Mesothelial cell of epicardium (in vitro differentiated cells): ENCODE measurements around the gene RAD50. TPM values are rescaled to one million over a fixed set of nuclear protein-coding genes. Genes with fewer than 3 reads are reported as not detected.

ENCODE experiments used
- DNase-seq, 2 experiments: peaks; one replicate each; pipeline ENCODE4 v3.0.0; 2021; ENCODE audit warnings: low spot score in 2 of 2; ENCODE audit not compliant: unreplicated experiment in 2 of 2
- H3K27ac Mint-ChIP-seq: 2 replicates; pipeline ENCODE4 v1.8.0; 2021; ENCODE audit warnings: mixed read lengths
- H3K27me3 Mint-ChIP-seq: 2 replicates; pipeline ENCODE4 v1.8.0; 2021; ENCODE audit warnings: low read depth, mixed read lengths
- H3K36me3 Mint-ChIP-seq: 2 replicates; pipeline ENCODE4 v1.8.0; 2021; ENCODE audit warnings: mixed read lengths
- H3K4me1 Mint-ChIP-seq: 2 replicates; pipeline ENCODE4 v1.8.0; 2021; ENCODE audit warnings: mixed read lengths
- H3K4me3 Mint-ChIP-seq: 2 replicates; pipeline ENCODE4 v1.8.0; 2021; ENCODE audit warnings: mild to moderate bottlenecking, moderate library complexity, mixed read lengths
- H3K9me3 Mint-ChIP-seq: 2 replicates; pipeline ENCODE4 v1.8.0; 2021; ENCODE audit warnings: mixed read lengths
- total RNA-seq: library from RNA; stranded (reverse); gene quantifications from 3 replicates; pipeline ENCODE4 v1.2.1, GENCODE V29; 2021
- TF ChIP-seq, protein P1 (sequence below): fragments of 200-600 bp; sonication (generic); IDR thresholded peaks from one replicate; pipeline ENCODE4 v1.5.0; 2021; ENCODE audit warnings: antibody characterized with exemption; ENCODE audit not compliant: unreplicated experiment

Gene RAD50
- total RNA-seq, 1 donor from 2014 or later, result 50.3 TPM

DNA sequence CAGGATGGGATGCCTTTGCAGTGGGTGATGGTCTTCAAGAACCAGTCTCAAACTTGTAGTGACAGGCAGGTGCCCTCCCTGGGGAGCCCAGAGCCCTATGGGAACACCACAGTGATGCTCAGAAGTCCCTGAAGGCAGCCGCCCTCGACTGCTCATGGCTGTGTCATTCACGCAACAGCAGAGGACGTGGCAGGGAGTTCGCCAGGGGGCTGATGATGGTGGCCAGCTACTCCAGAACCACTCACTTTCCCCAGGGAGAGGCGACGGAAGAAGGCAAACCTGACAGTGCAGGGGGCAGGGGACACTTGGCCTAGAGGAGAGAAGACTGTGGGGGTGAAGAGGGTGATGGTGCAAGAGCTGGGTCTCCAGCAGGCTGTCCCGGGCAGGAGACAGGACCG lies 105.2 kb downstream of the RAD50 start:
- H3K9me3 Mint-ChIP-seq, result no peaks in the 10 kb centered on the region
- H3K4me1 Mint-ChIP-seq, result peaks cover 30% of the 10 kb centered on the region
- H3K4me3 Mint-ChIP-seq, result no peak overlapping the region
- no peaks in the 10 kb centered on the region for H3K36me3 Mint-ChIP-seq
- peaks cover 16% of the 10 kb centered on the region for H3K27me3 Mint-ChIP-seq
- no peak overlapping the region for H3K27ac Mint-ChIP-seq
- DNase-seq, result no peak
- TF ChIP-seq, protein P1, sequence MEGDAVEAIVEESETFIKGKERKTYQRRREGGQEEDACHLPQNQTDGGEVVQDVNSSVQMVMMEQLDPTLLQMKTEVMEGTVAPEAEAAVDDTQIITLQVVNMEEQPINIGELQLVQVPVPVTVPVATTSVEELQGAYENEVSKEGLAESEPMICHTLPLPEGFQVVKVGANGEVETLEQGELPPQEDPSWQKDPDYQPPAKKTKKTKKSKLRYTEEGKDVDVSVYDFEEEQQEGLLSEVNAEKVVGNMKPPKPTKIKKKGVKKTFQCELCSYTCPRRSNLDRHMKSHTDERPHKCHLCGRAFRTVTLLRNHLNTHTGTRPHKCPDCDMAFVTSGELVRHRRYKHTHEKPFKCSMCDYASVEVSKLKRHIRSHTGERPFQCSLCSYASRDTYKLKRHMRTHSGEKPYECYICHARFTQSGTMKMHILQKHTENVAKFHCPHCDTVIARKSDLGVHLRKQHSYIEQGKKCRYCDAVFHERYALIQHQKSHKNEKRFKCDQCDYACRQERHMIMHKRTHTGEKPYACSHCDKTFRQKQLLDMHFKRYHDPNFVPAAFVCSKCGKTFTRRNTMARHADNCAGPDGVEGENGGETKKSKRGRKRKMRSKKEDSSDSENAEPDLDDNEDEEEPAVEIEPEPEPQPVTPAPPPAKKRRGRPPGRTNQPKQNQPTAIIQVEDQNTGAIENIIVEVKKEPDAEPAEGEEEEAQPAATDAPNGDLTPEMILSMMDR, result no peak

DNA sequence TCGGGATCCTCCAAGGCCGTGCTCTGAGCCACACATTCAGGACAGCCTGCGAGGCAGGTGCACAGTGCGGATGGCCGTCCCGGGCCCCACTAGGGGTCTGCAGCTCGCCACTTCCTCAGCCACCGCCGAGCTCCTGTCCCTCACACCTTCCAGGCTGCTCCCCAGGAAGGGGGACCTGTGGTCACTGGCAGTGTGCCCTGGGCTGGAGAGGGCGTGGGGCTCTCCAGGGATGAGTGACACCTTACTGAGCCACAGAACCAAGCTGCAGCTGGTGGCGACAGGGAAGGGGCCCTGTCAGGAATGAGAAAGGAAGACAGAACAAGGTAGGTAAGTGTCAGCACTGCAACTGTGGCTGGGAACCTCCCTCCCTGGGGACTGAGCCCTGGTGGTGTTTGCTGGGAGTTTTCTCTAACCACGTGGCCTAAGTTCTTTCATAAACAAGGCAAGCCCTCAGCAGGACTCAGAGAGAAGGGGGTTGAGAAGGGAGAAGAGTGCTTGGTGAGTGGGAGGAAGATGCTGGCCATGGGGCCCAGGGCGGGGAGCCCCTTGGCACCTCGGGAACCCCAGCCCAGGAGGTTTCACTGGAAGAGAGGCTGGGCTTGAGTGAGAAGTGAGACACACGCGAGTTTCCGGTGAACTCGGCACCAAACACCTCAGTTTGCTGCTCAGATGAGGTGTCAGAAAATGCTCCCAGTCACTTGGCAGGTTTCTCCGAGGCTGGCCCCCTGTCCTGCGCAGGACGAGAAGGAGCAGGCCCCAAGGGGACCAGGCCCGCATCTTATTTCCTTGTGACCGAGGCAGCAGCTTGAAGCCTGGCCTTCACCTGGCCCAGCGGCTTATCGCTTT lies 106.4 kb downstream of the RAD50 start:
- peaks cover 5% of the 10 kb centered on the region for H3K27me3 Mint-ChIP-seq
- H3K27ac Mint-ChIP-seq, result no peak overlapping the region
- TF ChIP-seq, protein P1, result no peak
- DNase-seq, result no peak
- H3K4me3 Mint-ChIP-seq, result no peak overlapping the region
- H3K36me3 Mint-ChIP-seq, result no peaks in the 10 kb centered on the region
- H3K4me1 Mint-ChIP-seq, result peaks cover 30% of the 10 kb centered on the region
- no peaks in the 10 kb centered on the region for H3K9me3 Mint-ChIP-seq

DNA sequence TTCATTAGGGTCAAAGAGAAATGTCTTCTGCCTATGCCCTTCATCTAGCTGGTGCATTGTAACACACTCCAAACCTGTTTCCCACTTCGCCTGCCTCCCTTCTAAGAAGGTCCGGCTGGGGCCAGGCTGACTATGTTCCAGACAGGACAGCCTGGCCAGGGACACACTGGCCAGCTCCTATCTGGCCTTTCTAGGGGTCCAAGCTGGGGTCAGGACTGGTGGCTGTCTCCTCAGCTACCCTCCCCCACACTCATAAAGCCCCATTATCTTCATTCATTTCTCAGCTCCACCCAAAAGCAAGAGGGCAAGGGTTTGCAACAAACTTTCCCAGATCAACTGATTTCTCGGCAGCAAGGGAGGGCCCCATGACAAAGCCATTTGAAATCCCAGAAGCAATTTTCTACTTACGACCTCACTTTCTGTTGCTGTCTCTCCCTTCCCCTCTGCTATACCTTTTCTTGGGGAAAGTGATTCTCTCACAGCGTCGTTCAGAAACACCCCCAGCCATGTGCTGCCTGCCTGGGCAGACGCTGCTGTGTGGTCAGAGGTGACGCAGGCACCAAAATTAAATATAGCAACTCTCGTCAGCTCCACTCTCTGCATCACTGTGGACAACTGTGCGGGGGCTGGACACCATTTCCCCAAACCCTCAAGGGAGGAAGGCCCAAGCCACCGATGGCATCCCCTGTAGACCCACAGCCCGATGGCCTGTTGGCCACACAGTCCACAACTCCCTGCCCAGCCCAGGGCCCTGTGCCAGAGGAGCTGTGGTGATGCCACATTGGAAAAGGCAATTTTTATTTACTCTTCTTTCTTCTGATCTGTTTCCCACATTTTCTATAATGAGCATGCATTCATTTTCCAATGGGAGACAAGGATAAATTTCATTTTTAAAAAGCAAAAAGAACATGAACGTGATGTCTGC lies 107.3 kb downstream of the RAD50 start:
- no peak for DNase-seq
- H3K27me3 Mint-ChIP-seq, result peaks cover 2% of the 10 kb centered on the region
- H3K9me3 Mint-ChIP-seq, result no peaks in the 10 kb centered on the region
- peak overlapping the region; percentile 13 for H3K27ac Mint-ChIP-seq
- TF ChIP-seq, protein P1, result no peak
- no peak overlapping the region for H3K4me3 Mint-ChIP-seq
- H3K4me1 Mint-ChIP-seq, result peaks cover 30% of the 10 kb centered on the region
- H3K36me3 Mint-ChIP-seq, result no peaks in the 10 kb centered on the region

DNA sequence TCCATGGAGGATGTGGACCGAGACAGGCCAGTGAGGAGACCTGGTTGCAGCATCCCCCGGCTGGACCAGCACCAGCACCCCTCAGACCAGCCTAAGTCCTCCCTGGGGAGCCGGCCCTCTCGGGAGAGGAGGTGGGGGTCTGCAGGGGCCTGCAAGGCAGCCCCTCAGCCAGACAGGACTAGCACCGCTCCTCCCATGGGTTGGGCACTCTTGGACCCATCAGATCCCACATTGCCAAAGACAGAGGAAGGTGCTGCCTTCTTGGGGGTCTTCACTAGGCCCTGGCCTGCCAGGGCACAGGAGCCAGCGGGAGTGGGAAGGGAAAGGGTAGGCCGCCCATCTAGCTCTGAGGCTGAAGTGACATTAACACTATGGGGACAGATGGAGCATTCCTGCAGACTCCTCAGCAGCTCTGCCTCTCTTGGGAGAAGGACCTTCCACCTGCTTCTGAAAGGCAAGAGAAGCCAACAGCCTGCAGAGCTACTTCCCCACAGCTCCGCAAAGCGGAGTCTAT lies 108.0 kb downstream of the RAD50 start:
- Mint-ChIP-seq H3K4me3 (no peak overlapping the region), H3K36me3 (no peaks in the 10 kb centered on the region), H3K27me3 (peaks cover 2% of the 10 kb centered on the region), H3K9me3 (no peaks in the 10 kb centered on the region), H3K4me1 (peaks cover 30% of the 10 kb centered on the region), H3K27ac (no peak overlapping the region)
- TF ChIP-seq, protein P1, result no peak
- DNase-seq, result no peak

DNA sequence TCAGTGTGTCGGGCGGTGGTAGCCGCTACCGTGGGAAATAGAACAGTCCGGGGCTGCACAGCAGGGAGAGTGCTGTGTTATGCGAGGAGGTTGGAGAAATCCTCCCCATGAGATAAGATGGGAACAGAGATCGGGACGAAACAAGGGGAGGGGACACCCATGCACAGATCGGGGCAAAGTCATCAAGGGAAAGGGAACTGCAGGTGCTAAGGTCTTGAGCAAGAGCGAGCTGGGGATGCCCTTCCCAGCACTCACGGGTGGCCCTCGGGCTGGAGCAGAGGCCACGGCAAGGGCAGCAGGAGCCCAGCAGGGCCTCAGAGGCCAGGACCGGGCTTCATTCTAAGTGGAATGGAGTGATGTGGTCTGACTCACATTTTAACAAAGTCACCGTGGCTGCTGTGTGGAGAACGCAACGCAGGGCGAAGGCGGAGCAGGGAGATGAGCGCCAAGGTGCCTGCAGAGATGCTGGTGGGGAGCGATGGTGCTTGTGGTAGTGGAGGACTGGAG lies 108.8 kb downstream of the RAD50 start:
- H3K4me1 Mint-ChIP-seq, result peaks cover 22% of the 10 kb centered on the region
- peaks cover 2% of the 10 kb centered on the region for H3K27me3 Mint-ChIP-seq
- no peak overlapping the region for H3K4me3 Mint-ChIP-seq
- no peak for DNase-seq
- H3K36me3 Mint-ChIP-seq, result no peaks in the 10 kb centered on the region
- H3K27ac Mint-ChIP-seq, result no peak overlapping the region
- H3K9me3 Mint-ChIP-seq, result no peaks in the 10 kb centered on the region
- TF ChIP-seq, protein P1, result no peak
